HG03039 (cell line): ENCODE measurements around the gene GET4.
"Not testable (repeated sequence)": the region's sequence is repeated elsewhere in the genome, so short reads cannot be mapped to it uniquely, and the experiment has no call there.

Experiments used
- ATAC-seq: cut with Tn5 transposase; IDR thresholded peaks from one replicate; pipeline ENCODE4 v1.9.1; 2021; ENCODE audit warnings: mild to moderate bottlenecking, moderate library complexity; ENCODE audit not compliant: unreplicated experiment

The GET4 gene

DNA sequence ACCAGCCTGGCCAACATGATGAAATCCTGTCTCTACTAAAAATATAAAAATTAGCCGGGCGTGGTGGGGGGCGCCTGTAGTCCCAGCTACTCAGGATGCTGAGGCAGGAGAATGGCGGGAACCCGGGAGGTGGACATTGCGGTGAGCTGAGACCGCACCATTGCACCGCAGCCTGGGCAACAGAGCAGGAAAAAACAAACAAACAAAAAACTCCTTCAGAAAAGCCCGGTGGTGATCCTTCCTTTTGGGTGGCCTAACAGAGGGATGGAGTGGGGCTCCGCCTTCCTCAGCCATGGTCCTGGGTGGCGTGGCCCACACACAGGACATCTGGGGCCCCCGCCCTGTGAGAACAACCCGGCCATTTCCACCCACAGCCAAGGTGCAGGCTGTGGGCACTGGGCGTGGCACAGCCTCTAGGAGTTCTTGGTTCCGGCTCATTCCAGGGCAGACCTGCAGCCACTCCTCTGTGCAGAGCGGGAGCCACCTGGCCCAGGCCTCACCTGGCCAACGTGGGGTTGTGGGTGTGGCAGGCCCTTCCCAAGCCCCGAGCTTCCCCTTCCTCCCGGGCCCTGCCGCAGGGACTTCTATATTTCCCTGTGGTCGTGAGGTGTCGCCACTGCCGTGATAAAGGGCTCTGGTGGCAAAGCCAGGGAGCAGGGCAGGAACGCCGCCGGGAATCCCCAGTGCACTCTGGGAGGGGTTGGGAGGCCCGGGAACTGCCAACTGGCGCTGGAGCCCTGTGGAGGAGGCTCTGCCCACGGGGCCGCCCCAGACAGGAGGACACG is 37.6 kb downstream of the GET4 start:
- ATAC-seq, result no peak

DNA sequence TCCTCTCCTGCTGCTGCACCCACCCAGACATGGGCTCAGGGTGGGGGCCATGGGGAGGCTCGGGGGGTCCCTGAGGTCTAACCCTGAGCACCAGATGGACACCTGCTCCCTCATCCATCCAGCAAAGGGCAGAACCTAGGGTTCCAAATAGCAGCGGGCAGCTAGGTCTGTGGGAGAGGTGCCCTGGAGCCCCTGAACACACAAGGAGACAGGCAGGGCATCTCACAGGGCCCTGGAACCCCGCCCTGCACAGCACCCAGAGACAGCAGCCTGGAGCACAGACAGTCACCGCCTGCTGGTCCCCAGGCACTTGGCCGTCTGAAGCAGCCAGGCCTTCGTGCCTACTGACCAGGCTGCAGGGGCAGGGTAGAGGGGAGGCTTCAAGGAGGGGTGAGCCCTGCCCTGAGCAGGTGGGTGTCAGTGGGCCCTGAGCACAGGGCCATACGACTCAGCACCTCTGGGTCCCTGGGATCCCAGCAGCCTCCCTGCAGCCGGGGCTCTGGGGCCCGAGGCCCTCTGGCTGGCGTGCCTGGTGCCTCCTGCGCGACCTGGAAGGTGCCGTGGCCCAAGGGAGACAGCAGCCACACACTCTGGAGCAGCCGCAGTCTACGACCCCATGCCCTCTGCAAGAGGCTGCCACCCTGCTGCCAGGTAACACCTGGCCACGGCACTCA is 38.3 kb downstream of the GET4 start:
- no peak for ATAC-seq

DNA sequence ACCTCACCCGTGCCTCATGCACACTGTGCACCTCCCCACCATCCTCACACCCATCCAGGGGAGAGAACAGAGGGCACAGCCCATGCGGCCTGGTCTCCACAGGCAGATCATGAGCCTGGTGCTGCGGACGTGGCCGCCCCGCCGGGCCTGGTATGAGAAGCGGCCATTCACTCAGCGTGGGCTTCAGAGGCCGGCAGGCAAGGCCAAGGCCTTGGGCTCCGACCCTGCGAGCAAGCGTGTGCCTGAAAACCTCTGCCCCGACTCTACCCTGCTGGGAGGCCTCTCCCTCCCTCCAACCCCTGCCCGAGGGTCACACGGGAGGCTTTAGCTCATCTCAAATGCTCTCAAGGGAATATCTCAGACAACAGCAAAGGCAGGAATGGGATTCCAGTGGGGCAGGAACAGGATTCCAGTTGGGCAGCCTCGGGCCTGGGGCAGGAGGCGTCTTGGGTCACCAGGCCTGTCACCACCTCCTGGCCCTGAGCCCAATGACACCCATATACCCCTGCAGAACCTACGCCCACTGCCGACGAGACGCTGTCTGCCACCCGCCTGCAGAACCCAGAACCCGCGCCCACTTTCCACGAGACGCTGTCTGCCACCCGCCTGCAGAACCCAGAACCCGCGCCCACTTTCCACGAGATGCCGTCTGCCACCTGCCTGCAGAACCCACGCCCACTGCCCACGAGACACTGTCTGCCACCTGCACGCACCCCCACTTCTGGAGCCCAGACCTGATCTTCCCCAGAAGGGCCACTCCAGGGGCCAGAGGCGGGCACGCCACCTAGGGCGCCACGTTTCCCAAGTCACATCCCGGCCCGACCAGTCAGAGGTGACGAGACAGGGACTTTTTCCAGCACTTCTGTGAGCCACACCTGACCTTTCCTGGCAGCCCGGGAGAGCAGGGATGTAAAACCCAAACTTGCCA is 39.2 kb downstream of the GET4 start:
- no peak for ATAC-seq

DNA sequence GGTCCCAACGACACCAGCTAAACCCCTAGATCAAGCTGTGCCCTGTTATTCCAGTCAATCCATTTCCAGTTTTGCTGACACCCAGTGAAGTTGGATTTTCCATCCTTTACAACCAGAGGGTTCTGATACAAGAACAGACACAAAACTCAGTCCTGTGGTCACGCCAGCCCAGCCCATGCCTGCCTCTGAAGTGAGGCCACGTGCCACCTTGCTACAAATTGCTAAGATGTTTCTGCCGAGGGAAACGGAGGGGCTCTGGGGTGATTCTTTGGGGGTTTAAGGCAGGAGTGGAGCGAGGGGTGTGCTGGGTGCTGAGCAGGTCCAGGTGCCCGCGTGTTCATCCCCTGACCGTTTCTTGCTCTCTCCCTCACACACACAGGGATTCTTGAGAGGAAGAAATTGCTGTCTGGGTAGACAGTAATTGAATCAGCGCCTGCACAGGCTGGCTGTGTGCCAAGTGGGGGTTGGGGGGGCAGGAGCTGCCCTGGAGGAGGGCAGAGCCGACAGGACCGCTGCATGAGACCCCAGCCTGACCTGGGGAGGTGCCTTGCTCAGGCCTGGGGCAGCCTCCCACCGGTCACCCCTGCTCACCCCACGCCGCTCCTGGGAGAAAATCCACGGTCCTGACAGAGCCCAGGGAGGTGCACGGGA is 40.1 kb downstream of the GET4 start:
- no peak for ATAC-seq

DNA sequence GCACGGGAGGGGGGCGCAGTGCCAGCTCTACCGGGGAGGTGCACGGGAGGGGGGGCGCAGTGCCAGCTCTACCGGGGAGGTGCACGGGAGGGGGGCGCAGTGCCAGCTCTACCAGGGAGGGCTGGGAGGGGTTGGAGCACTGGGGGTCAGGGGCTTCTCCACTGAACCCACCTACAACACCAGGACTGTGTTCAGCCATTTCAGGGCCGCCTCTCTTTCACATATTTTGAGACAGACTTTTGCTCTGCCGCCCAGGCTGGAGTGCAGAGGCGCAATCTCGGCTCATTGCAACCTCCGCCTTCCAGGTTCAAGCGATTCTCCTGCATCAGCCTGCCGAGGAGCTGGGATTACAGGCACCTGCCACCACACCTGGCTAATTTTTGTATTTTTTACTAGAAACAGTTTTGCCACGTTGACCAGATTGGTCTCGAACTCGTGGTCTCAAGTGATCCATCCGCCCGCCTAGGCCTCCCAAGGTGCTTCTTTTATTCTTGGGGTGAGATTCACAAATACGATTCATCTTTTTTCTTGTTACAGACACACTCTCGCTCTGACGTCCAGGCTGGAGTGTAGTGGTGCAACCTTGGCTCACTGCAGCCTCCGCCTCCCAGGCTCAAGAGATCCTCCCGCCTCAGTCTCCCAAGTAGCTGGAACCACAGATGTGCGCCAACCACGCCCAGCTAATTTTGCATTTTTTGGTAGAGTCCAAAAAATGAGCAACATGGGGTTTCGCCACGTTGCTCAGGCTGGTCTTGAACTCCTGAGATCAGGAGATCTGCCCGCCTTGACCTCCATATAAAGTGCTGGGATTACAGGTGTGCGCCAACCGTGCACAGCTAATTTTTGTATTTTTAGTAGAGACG is 41.1 kb downstream of the GET4 start:
- ATAC-seq, result no peak

DNA sequence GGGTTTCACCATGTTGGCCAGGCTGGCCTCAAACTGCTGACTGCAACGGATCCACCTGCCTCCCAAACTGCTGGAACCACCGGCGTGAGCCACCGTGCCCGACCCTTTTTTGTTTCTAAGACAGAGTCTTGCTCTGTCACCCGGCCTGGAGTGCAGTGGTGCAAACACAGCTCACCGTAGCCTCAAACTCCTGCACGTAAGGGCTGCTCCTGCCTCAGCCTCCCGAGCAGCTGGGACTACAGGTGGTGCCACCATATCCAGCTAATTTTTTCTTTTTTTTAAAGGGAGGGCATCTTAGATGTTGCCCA is 41.7 kb downstream of the GET4 start:
- ATAC-seq, result no peak

DNA sequence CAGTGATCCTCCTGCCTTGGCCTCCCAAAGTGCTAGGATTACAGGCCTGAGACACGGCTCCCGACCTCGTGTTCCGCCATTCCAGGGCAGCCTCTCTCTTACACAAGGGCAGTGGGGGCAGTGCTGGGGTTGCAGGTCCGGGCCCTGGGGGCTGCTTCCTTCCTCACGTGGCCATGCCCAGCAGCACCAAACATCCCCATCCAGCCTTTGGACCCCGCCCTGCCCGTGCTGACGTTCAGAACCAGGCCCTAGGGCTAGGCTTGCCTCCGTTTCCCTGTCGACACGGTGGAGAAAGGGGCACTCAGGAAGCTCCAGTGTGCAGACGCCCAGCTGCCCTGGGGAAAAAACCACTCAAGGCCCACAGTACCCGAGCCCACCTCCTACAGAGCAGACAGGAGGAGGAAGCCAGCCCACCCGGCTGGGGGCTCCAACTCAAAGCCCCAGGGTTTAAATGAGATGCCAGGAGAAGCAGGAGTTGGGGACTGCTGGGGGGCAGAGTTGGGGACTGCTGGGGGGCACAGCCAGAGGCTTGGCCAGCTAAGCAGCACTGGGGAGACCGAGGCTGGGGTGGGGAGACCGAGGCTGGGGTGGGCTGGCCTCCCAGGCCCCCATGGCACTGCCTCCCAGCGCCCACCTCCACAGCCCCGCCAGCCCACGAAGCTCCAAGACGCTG is 42.2 kb downstream of the GET4 start:
- ATAC-seq, result no peak

DNA sequence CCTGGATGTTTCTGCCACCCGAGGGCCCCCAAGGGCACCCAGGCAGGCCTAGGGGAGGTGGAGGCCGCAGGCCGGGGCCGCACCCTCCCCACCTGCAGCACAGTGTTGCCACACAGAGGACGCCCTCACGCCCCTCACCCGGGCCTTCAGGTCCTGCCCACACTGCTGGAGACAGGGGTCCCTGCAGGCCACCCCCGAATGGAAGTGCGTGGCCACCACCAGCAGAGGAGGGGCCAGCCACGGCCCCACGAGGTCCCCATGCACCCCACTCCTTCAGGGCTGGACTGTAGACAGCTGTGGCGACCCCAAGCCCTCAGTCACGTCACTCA is 42.7 kb downstream of the GET4 start:
- ATAC-seq, result no peak

DNA sequence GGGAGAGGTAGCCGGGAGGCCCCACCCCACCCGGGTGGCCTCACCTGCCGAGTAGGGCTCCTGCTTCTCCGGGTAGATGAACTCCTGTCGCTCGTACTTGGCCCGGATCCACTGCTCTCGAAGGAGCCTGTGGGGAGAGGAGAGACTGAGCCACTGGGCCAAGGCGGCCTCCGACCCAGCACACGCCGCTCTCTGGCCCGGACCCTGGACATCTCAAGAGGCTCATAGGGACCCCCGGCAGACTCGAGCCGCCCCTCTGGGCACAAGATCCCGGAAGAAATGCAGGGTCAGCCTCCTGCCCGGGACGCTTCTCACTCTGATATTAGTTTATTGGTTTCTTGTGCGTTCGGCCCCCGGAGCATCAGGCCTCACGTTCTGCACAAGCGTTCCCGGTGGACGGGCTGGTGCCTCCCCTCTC is 43.6 kb downstream of the GET4 start:
- no peak for ATAC-seq

DNA sequence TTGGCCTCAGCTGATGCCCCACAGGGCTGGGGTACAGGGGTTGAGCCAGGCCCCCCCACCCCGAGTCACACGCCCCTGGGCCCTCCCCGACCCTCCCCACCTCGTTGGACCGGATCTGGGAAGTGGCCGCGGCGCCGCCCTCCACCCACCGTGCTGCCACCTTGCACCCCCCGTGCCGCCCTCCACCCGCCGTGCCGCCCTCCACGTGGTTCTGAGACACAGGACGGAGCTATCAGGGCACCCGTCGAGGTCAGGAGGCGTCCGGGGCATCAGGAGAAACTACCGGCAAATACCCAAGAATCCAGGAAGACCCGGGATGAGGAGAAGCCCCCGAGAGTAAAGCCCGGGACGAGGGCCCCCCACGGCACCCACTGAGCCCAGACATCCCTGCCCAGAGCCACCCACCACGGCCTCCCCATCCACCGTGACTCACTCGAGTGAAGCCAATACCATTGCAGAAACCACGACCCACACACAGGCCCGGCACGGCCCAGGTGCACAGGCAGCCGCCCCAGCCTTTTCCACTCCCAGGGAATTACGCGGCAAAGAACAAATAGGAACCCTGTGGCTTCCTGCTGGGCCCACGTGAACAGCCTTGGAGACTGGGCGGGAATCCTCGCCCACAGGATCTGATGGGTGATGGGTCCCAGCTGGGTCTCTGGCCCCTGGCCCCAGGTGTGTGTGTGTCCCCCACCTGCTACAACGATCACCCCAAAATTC is 44.2 kb downstream of the GET4 start:
- ATAC-seq, result no peak

DNA sequence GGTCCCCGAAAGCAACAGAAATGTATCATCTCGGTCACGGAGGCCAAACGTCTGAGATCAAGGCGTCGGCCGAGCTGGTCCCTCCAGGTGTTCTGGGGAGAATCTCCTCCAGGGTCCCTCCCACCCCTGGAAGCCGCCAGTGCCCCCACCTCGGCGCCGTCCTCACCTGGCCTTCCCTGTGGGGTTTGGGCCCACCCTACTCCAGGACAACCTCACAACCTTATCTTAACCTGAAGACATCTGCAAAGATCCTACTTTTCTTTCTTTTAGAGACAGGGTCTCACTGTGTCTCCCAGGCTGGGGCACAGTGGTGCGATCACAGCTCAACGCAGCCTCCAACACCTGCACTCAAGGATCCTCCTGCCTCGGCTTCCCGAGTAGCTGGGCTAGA is 44.7 kb downstream of the GET4 start:
- ATAC-seq, result no peak

DNA sequence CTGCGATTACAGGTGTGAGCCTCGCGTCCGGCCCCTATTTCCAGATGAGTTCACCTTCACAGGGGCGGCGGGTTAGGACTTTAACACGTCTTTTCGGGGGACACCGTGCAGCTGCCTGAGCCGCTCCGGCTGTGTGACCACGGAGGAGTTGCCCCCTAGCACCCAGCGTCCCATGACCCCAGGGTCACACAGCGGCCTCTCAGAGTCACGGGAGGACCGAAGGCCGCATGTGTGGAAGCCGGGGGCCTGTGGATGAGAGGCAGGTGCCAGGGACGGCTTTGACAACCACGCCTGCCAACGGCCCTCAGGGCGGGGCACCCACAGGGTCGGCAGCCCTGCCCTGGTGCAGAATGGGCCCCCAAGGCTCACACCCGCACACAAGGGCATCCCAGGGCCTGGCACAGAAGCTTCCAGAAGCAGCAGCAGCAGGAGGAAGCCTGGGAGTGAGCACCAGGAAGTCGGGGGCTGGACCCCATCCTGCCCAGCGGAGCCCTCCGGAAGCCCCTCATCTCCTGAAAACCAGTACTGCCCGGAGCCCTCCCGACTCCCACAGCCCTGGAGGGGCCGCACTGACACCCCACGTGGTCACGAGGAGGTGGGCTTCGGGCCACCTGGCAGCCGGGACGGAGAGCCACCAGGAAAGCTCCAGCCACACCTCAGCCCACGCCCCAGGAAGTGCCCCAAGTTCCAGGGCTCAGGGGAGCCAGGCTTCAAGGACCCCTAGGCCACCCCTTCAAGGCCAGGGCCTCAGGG is 45.4 kb downstream of the GET4 start:
- ATAC-seq, result no peak

DNA sequence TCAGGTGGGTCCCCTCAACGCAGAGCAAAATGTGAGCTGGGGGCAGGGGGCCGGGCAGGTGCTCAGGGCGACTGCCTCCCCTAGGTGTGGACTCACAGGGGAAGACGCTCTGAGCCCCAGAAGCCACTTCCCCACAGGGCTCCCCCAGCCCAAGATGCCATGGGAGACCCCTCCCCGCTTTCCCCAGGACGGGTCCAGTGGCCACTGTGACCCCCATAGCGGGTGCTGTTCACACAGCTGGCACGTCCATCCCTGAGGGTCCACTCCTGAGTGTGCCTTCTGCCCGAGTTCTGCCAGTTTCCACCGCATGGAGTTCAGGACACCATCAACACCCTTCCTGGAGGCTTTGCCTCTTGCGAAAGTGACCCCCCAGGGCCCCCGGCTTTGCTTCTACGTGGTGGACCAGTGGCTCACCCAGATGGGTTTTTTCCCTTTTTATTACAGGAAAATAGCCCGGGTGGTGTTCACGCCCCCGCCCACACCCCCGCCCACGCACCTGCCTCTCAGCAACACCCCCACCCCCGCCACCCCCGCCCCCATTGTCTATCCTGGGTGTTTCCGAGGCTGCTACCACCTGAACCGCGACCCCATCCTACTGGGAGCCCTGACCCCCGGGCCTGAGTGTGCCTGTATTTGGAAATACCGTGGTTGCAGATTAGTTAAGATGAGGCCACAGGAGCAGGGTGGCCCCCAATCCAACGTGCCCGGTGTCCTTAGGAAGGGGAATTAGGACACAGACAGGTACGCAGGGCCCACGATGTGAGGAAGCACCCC is 46.2 kb downstream of the GET4 start:
- ATAC-seq, result no peak

DNA sequence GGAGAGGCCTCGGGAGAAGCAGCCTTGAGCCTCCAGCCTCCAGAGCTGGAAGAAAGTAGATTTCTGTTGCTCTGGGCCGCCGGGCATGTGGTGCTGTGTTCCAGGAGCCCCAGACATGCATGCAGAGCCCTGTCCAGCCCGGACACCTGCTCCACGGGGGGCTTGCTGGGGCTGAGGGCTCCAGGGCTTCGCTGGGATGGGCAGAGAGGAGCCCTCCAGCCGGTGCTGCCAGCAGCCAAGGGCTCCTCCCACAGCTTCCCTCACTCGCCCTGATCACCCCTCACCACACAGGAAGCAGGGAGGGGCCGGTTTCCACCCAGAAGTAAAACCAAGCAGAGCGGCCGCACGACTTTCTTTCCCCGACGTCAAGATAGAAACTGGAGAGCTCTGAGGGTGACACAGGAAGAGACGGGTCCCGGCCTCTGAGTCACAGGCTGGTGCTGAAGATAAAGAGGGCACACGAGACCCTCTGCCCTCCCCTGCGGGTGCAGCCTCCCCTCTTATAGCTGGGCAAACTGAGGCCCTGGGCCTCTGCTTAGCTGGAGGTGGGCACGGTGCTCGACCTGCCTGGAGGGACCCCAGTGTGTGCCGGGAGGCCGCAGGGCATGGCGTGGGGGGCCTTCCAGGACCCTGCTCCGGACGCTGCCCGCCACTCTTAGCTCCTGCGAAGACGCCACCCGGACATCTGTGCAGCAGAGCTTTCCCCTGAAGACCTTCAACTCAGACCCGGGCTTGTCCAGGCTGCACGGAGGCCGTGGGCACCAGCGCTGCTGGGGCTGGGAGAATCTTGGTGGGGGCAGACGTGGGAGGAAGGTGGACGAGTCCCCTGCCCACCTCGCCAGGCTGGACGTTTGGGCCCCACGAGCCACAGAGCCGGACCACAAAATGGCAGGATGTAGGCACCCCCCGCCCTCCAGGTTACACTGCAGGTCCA is 47.0 kb downstream of the GET4 start:
- ATAC-seq, result peak; percentile 69

DNA sequence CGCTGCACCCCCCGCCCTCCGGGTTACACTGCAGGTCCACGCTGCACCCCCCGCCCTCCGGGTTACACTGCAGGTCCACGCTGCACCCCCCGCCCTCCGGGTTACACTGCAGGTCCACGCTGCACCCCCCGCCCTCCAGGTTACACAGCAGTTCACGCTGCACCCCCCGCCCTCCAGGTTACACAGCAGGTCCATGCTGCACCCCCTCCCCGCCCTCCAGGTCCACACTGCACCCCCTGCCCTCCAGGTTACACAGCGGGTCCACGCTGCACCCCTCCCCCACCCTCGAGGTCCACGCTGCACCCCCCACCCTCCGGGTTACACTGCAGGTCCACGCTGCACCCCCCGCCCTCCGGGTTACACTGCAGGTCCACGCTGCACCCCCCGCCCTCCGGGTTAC is 47.7 kb downstream of the GET4 start:
- not testable (repeated sequence) for ATAC-seq

DNA sequence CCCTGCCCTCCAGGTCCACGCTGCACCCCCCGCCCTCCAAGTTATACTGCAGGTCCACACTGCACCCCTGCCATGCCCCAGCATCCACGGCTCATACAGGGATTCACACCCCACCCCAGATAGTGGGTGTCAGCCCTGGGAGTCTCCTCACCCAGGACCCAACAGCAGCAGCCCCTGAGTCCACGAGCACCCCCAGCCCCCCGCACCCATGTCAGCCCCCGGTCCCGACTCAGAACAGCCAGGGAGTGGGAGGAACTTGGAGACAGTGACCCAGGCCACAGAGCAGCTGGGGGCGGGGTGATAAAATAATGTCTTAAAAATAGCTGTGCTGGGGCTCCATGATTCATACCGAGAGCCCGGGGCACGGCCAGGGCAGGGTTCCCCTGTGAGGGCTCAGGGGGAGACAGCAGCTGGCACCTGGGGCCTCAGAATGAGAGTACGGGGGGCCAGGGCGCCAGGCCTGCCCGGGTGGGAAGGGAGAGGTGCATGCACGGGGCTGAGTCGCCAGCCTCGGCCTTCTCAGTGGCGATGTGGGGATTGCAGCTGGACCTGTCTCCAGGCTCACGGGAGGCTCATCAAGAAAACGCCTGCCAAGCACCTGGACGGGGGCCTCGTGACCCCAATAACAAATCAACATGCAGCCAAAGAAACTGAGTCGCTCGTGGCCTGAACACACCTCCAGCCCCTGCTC is 48.3 kb downstream of the GET4 start:
- peak; percentile 30 for ATAC-seq
